RWPE1 (cell line): Measurements from ENCODE around the gene MRPL45.

Experiments
- CTCF ChIA-PET: fragments of 350-600 bp; sonication (Branson Sonifier 250); formaldehyde crosslinking; extraction: SDS; loops from one replicate; lab custom pipeline; 2021; lab: Yijun Ruan, JAX
- POLR2A ChIA-PET: fragments of 400-600 bp; formaldehyde crosslinking; extraction: SDS; loops from one replicate; lab custom pipeline; 2020; ENCODE audit warnings: antibody characterized with exemption; ENCODE audit not compliant: low non-redundant PET; lab: Yijun Ruan, JAX
- DNase-seq: peaks from one replicate; pipeline ENCODE4 v3.0.0; 2012; ENCODE audit warnings: low spot score
- H3K27ac ChIP-seq: fragments of 450-650 bp; 2 replicates; pipeline ENCODE4 v1.5.1; 2017
- TF ChIP-seq, protein P1 (sequence below): fragments of 450-650 bp; conservative IDR thresholded peaks from 2 replicates; pipeline ENCODE4 v1.5.1; 2017; ENCODE audit warnings: low read depth, mild to moderate bottlenecking

MRPL45 gene

DNA sequence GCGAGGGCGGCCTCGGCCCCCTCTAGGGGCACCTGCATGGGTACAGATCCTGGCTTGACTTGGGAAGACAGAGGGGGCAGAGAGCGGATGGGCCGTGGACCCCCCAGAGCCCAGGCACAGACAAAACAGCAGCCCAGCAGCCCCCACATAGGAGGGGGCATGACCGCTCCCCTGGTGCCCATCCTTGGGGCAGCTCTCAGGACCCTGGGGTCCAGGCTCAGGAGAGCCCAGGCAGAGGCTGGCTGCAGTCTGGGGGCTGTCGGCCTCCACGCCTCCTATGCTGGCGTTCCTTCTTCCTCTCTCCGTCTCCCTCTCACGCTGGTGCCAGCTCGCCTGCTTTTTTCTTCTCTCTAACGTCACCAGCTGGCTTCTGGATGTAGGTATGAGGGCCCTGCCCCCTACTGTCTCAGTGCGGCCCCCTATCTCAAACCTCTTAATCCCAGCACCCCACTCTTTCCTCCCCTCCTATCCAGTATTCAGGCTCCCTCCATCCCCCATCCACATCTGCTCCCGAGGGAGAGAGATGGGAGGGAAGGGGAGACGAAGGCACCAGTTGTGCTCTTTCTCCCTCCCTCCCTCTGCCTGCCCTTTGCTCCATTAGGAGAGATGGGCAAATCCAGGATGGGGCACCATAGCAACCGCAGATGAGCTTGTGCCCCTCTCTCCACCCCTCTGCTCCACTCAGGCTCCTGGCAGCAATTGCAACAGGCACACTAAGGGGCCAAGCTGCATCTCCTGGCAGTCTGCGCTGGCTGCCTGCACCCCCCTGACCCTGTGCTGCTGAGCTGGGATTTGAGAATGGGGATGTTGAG is 46.8 kb downstream of the MRPL45 start, which contains the start of gene GPR179:
TSS of gene GPR179 (minus strand) at position 349 of the 812 bp plus-strand sequence. CDS start at position 182, 167 bp downstream.
- ChIA-PET CTCF (interaction anchor here (0.6 to 2.0 kb wide), 2 partner anchors 71 kb away, joined by 3 to 8 read pairs; no protein-coding TSS in a partner anchor), POLR2A (no interaction called here)
- no peak for DNase-seq
- no peak within 1 kb of the TSS for H3K27ac ChIP-seq
- TF ChIP-seq, protein P1, sequence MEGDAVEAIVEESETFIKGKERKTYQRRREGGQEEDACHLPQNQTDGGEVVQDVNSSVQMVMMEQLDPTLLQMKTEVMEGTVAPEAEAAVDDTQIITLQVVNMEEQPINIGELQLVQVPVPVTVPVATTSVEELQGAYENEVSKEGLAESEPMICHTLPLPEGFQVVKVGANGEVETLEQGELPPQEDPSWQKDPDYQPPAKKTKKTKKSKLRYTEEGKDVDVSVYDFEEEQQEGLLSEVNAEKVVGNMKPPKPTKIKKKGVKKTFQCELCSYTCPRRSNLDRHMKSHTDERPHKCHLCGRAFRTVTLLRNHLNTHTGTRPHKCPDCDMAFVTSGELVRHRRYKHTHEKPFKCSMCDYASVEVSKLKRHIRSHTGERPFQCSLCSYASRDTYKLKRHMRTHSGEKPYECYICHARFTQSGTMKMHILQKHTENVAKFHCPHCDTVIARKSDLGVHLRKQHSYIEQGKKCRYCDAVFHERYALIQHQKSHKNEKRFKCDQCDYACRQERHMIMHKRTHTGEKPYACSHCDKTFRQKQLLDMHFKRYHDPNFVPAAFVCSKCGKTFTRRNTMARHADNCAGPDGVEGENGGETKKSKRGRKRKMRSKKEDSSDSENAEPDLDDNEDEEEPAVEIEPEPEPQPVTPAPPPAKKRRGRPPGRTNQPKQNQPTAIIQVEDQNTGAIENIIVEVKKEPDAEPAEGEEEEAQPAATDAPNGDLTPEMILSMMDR: no peak

DNA sequence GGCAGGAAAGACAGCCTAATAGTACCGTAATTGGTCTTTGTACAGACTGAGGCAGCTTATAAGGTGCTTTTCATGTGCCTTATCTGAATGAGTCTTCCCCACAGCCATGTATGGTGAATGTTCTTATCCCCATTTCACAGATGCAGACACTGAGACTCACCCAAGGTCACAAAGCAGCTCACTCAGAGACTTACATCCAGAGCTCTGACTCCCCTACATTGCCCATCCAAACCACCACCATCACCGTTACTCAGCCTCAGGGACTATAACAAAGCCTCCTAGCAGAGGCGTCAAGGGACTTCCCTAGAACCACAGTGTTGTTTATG is 47.4 kb downstream of the MRPL45 start:
- CTCF ChIA-PET: interaction anchor here (0.6 kb wide), 1 partner anchor 70 kb away, joined by 3 read pairs; no protein-coding TSS in a partner anchor
- TF ChIP-seq, protein P1: no peak

DNA sequence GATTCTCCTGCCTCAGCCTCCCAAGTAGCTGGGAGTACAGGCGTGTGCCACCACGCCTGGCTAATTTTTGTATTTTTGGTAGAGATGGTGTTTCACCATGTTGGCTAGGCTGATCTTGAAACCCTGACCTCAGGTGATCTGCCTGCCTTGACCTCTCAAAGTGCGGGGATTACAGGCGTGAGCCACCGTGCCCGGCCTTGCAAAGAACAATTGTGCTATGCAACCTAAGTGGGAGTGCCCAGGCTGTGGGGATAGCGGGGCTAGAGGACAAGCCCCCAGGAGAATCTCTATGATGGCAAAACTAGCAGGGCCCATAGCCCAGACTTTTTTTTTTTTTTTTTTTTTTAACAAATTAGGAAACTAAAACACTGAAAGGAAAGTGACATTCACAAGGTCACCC is 48.8 kb downstream of the MRPL45 start:
- no peak overlapping the region for H3K27ac ChIP-seq
- CTCF ChIA-PET: interaction anchor here (0.6 kb wide), 1 partner anchor 258 kb away, joined by 3 read pairs; no protein-coding TSS in a partner anchor
- TF ChIP-seq, protein P1: no peak
- no peak for DNase-seq
- POLR2A ChIA-PET: no interaction called here

More for the DNA sequence above, 47.4 kb downstream of the MRPL45 start:
- no peak overlapping the region for H3K27ac ChIP-seq
- POLR2A ChIA-PET: no interaction called here
- DNase-seq: no peak

DNA sequence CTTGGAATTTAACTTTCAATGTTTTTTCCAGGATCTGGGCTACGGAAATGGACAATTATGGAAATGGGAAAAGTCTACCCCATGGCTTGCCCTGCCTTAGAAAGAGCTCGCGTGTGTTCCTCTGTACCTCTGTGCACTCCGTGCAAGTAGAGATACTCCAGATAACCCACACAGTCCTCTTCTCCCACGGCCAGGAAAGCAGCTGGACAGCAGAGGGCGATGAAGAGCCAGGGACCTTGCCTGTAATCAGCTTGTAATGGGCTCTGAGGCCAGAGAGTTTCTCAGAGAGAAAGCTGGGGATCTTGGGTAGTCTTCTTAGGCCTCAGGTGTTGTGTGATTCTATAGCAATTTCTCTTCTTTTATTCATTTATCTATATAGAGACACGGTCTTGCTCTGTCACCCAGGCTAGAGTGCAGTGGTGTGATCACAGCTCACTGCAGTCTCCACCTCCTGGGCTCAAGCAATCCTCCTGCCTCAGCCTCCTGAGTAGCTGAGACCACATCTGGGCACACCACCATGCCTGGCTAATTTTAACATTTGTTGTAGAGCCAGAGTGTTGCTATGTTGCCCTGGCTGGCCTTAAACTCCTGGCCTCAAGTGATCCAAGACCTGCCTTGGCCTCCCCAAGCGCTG is 52.2 kb downstream of the MRPL45 start:
- CTCF ChIA-PET: interaction anchor here (0.6 to 3.3 kb wide), 21 partner anchors 9 to 318 kb away, joined by 3 to 34 read pairs (median 4); no protein-coding TSS in a partner anchor
- TF ChIP-seq, protein P1: peak; percentile 93
- POLR2A ChIA-PET: interaction anchor here (0.5 kb wide), 1 partner anchor 261 kb away, joined by 3 read pairs; no protein-coding TSS in a partner anchor
- peak; percentile 56 for DNase-seq
- no peak overlapping the region for H3K27ac ChIP-seq

DNA sequence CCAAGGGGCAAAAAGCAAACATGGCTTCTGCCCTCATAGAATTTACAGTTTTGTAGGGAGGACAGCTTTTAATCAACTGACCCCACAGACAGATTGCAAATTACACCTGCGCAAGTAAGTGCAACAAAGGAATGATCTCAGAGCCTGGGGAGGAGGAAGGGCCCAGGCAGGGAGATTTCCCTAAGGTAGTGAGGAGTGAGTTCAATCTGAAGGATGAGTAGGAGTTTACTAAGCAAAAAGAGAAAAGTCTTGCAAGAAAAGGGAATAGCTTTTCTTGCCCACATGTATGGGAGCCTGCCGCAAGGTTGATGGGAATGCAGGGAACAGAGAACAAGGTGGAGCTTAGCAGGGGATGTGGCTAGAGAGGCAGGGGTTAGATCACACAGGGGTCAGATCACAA is 53.1 kb downstream of the MRPL45 start:
- POLR2A ChIA-PET: no interaction called here
- CTCF ChIA-PET: interaction anchor here (1.1 to 3.3 kb wide), 4 partner anchors 16 to 317 kb away, joined by 3 to 34 read pairs (median 4); no protein-coding TSS in a partner anchor

More for the DNA sequence above, 53.1 kb downstream of the MRPL45 start:
- H3K27ac ChIP-seq: no peak overlapping the region
- TF ChIP-seq, protein P1: no peak
- no peak for DNase-seq
